Esophagus (tissue), 2 donors: ENCODE results near the gene METTL21A. TPM values are rescaled to one million over a fixed set of nuclear protein-coding genes. Genes with fewer than 3 reads are reported as not detected.
"Not testable (repeated sequence)": the region's sequence is repeated elsewhere in the genome, so short reads cannot be mapped to it uniquely, and the experiment has no call there.

Source experiments
- H3K27ac ChIP-seq, 2 donors: one replicate each; pipeline ENCODE4 v1.5.1; 2013; ENCODE audit warnings: low read depth in 2 of 2, mild to moderate bottlenecking in 2 of 2, inconsistent platforms in 1 of 2, low read length in 1 of 2, moderate library complexity in 1 of 2
- H3K27me3 ChIP-seq, 2 donors: one replicate each; pipeline ENCODE4 v1.6.1; 2013; ENCODE audit warnings: low read length in 2 of 2, control low read depth in 1 of 2, mild to moderate bottlenecking in 1 of 2; ENCODE audit not compliant: insufficient read depth in 2 of 2, control insufficient read depth in 1 of 2
- H3K36me3 ChIP-seq, 2 donors: one replicate each; pipeline ENCODE4 v1.6.1; 2013; ENCODE audit warnings: low read length in 1 of 2; ENCODE audit not compliant: control insufficient read depth in 2 of 2, insufficient read depth in 2 of 2
- H3K4me1 ChIP-seq, 2 donors: one replicate each; pipeline ENCODE4 v1.6.1; 2013; ENCODE audit warnings: low read length in 1 of 2; ENCODE audit not compliant: control insufficient read depth in 2 of 2, insufficient read depth in 2 of 2
- H3K4me3 ChIP-seq, 2 donors: one replicate each; pipeline ENCODE4 v1.5.1; 2013; ENCODE audit warnings: low read length in 2 of 2, mild to moderate bottlenecking in 2 of 2, low read depth in 1 of 2, moderate library complexity in 1 of 2
- H3K9me3 ChIP-seq, 2 donors: one replicate each; pipeline ENCODE4 v1.6.1; 2013; ENCODE audit warnings: mild to moderate bottlenecking in 2 of 2, low read depth in 1 of 2, low read length in 1 of 2, moderate library complexity in 1 of 2; ENCODE audit not compliant: control insufficient read depth in 2 of 2, insufficient read depth in 1 of 2
- WGBS, 2 donors: extraction: QIAGEN DNeasy Blood & Tissue Kit; methylation state at CpG; one replicate each; pipeline ENCODE4 v1.1.7; 2013; 5-methylcytosine and 5-hydroxymethylcytosine counted together
- polyA plus RNA-seq, 2 donors: library from polyadenylated mRNA; stranded (reverse); fragments of 200-250 nt; gene quantifications; one replicate each; pipeline ENCODE4 v1.2.3, GENCODE V29; 2013
- donor health status: healthy with polysubstance abuse.
- donor health status: Bipolar disorder and iron deficiency.

METTL21A gene
- polyA plus RNA-seq, 2 donors, result 6.6 to 7.7 TPM

DNA sequence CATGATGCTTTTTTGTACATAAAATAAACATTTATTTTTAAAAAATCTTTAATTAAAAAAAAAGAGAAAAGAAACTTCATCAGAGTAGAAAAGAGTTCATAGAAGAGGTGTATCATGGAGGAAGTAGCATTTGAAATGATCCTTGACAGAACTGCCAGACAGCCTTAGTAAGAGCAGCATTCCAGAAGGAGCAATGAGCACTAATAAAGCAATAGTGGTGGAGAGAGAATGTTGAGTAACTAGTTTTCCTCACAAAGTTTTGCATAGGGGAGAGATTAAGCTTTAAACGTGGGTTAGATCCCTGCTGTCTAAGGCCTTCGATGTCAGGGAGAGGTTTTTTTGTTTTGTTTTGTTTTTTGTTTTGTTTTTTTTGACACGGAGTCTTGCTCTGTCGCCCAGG is 29.8 kb upstream of the METTL21A start:
- Histone ChIP-seq H3K4me1 (no peaks in the 10 kb centered on the region), H3K27me3 (no peaks in the 10 kb centered on the region), H3K27ac (no peak overlapping the region), H3K9me3 (no peaks in the 10 kb centered on the region), H3K36me3 (no peaks in the 10 kb centered on the region), H3K4me3 (no peak overlapping the region)
- 59 to 61% methylated on average over 4 of the region's 4 CpGs for WGBS, 2 donors

DNA sequence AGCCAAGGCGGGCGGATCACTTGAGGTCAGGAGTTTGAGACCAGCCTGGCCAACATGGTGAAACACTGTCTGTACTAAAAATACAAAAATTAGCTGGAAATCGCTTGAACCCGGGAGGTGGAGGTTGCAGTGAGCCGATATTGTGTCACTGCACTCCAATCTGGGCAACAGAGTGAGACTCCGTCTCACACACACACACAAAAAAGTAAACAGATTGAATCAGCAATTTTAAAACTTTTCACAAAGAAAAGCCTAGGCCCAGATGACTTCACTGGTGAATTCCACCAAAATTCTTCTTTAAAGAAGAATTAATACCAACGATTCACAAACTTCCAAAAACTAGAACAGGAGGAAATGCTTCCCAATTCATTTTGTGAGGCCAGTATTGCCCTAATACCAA is 21.4 kb upstream of the METTL21A start:
- not testable (repeated sequence) for H3K4me3 ChIP-seq, H3K9me3 ChIP-seq, H3K4me1 ChIP-seq, H3K27ac ChIP-seq, H3K27me3 ChIP-seq, H3K36me3 ChIP-seq
- 87 to 88% methylated on average over 7 of the region's 7 CpGs for WGBS, 2 donors

DNA sequence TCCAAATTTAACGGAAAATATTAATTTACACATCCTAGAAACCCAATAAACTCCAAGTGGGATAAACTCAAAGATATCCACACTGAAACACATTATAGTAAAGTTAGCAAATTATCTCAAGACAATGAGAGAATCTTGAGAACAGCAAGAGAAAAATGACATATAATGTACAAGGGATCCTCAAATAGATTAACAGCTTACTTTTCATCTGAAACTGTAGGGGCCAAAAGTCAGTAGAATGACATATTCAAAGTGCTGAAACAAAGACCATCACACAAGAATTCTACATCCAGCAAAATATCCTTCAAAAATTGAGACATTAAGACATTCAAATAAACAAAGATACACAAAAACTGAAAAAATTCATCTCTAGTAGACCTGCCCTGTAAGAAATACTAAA is 18.7 kb upstream of the METTL21A start:
- no peaks in the 10 kb centered on the region for H3K36me3 ChIP-seq
- H3K4me3 ChIP-seq, result no peak overlapping the region
- WGBS, 2 donors, result 96 to 100% methylated on average over 1 of the region's 1 CpG
- H3K27me3 ChIP-seq, result no peaks in the 10 kb centered on the region
- H3K27ac ChIP-seq, result no peak overlapping the region
- peaks cover 0 to 3% of the 10 kb centered on the region in 2 donors for H3K9me3 ChIP-seq
- no peaks in the 10 kb centered on the region for H3K4me1 ChIP-seq

DNA sequence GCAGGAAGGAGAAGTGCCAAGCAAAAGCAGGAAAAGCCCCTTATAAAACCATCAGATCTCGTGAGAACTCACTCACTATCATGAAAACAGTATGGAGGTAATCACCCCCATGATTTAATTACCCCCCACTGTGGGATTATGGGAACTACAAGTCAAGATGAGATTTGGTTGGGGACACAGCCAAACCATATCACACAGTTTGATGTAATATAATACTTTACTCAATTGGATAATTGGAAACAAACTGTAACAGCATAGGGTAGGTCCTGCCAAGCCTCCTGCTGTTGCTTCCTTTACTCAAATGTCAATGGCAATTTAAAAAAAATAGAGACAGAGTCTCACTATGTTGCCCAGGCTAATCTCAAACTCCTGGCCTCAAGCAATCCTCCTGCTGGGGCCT is 15.5 kb upstream of the METTL21A start:
- WGBS, 2 donors, result 67 to 68% methylated on average over 1 of the region's 1 CpG

DNA sequence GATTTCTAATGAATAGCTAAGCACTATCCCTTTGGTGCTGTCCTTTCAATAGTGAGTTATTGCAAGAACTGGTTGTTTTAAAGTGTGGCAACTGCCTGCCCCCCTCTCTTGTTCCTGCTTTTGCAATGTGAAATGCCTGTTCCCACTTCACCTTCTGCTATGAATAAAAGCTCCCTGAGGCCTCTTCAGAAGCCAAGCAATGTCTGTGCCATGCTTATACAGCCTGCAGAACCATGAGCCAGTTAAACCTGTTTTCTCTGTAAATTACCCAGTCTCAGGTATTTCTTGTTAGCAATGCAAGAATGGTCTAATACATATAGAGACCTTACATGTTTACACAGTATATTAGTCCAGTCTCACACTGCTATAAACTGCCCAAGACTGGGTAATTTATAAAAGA is 15.0 kb upstream of the METTL21A start:
- H3K36me3 ChIP-seq, result no peaks in the 10 kb centered on the region
- no peak overlapping the region for H3K4me3 ChIP-seq
- no peaks in the 10 kb centered on the region for H3K27me3 ChIP-seq
- H3K9me3 ChIP-seq, result peaks cover 0 to 3% of the 10 kb centered on the region in 2 donors
- H3K4me1 ChIP-seq, result peaks cover 0 to 2% of the 10 kb centered on the region in 2 donors
- no peak overlapping the region for H3K27ac ChIP-seq

More for the DNA sequence above, 15.5 kb upstream of the METTL21A start:
- peaks cover 0 to 2% of the 10 kb centered on the region in 2 donors for H3K4me1 ChIP-seq
- no peaks in the 10 kb centered on the region for H3K36me3 ChIP-seq
- no peak overlapping the region for H3K4me3 ChIP-seq
- no peaks in the 10 kb centered on the region for H3K27me3 ChIP-seq
- H3K9me3 ChIP-seq, result peaks cover 0 to 3% of the 10 kb centered on the region in 2 donors
- no peak overlapping the region for H3K27ac ChIP-seq

DNA sequence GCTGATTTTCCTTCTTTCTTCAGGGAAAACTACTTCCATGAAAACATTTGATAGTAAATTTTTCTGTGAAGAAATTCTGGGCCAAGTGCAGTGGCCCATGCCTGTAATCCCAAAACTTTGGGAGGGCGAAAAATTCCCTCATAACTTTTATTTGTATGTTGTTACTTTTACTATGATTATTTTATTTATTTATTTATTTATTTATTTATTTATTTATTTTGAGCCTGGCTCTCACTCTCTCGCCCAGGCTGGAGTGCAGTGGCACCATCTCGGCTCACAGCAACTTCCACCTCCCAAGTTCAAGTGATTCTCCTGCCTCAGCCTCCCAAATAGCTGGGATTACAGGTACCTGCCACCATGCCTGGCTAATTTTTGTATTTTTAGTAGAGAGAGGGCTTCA is 14.1 kb upstream of the METTL21A start:
- not testable (repeated sequence) for H3K27ac ChIP-seq, H3K36me3 ChIP-seq, H3K9me3 ChIP-seq, H3K4me1 ChIP-seq, H3K4me3 ChIP-seq, H3K27me3 ChIP-seq
- 94 to 97% methylated on average over 3 of the region's 3 CpGs for WGBS, 2 donors

DNA sequence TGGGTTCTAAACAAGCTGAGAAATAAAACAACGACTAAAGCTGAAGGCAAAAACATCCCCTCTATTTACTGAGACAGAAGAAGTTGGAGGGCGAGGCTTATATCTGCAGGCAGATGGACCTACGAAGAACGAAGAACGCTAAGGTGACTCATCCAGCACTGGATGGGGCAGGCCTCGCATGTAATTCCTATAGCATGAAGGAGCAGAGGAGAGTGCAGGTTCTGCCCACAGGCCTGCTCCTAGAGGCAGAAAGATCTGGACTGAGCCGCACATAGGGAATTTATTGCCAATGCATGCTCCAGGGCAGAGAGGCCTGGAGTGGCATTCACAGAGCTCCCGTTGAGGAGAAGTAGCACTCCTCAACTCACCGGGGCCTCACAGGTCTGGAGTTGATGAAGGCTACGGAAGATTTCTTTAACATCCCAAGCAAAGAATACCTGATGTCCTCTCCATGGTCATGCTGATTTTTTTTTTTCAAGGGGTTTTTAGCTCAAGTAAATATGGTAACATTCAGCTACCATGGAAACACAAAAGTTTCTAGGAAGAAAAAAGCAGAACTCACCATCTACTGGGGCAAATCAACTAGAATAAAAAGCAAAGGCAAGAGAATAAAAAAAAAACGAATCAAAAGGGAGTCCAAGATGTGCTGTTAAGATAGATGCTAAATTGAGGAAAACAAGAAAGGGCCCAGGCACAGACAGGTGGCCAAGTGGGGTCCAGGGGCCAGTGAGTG is 10.4 kb upstream of the METTL21A start:
- Histone ChIP-seq H3K4me1 (peaks cover 0 to 2% of the 10 kb centered on the region in 2 donors), H3K4me3 (no peak overlapping the region), H3K27me3 (no peaks in the 10 kb centered on the region), H3K36me3 (no peaks in the 10 kb centered on the region), H3K27ac (peak overlapping the region in 1 of 2 donors; percentile 40), H3K9me3 (peaks cover 0 to 3% of the 10 kb centered on the region in 2 donors)
- WGBS, 2 donors, result 67 to 77% methylated on average over 11 of the region's 11 CpGs

DNA sequence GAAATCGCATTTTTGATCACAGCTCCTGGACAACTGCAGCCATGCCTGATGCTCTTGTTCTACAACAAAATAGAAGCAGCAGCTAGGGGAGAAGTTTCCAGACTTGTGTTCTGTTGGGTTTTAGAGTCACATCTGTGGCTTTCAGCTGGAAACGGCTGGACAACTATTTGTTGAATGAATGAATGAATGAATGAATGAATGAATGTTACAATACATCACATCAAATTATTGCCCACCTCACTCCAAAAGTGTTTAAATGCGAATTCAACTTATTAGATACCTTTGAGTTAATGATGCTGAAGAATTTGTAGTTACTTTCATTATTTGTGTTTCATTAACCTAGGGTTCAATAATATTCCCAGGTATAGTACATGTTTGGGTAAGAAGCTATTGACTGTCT is 8.5 kb upstream of the METTL21A start:
- no peaks in the 10 kb centered on the region for H3K9me3 ChIP-seq
- no peaks in the 10 kb centered on the region for H3K27me3 ChIP-seq
- H3K4me3 ChIP-seq, result no peak overlapping the region
- WGBS, 2 donors, result 85 to 92% methylated on average over 3 of the region's 3 CpGs
- H3K4me1 ChIP-seq, result peaks cover 0 to 2% of the 10 kb centered on the region in 2 donors
- peak overlapping the region in 1 of 2 donors; percentile 72 for H3K27ac ChIP-seq
- H3K36me3 ChIP-seq, result no peaks in the 10 kb centered on the region

DNA sequence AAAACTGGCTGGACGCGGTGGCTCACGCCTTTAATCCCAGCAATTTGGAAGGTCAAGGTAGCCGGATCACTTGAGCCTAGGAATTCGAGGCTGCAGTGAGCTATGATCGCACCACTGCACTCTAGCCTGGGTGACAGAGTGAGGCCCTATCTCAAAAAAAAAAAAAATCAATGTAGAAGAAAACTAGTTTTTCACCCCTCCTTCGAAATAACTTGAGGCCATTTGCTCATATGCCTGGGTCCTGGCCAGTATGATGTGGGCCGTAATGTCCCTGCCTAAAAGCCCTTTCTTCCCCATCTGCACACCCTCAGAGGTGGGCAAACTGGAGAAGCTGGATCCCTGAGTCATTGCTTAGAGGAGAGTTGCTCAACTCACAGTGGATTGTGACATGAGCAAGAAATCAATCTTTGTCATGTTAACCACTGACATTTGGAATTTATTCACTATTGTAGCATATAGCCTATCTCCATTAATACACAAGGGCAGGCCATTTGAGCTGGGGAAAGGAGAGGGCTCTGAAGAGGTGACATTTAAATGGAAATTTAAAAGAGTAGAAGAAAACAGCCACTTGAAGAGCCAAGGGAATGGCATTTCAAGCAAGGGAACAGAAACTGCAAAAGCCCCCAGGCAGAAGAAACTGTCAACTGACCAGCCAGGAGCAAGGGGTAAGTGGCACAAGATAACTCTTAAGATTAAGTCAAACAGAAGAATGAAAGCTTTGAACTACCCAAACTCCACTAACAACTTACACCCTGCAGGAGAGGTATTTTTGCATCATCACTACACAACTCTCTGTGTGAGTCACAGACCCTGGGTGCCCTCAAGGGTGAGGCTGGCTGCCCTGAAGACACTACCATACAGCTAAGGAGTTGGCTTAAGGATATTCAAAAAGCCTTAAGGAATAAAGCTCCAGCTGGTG is 7.6 kb upstream of the METTL21A start:
- Histone ChIP-seq H3K9me3 (no peaks in the 10 kb centered on the region), H3K27me3 (no peaks in the 10 kb centered on the region), H3K4me3 (no peak overlapping the region), H3K36me3 (no peaks in the 10 kb centered on the region), H3K27ac (peak overlapping the region; percentile 72 to 82), H3K4me1 (peaks cover 0 to 2% of the 10 kb centered on the region in 2 donors)
- 70 to 77% methylated on average over 8 of the region's 8 CpGs for WGBS, 2 donors
